Vagina (tissue), 2 donors: ENCODE measurements around the gene MEN1.

Source experiments
- POLR2A ChIP-seq, 2 donors: fragments of 450-650 bp; IDR thresholded peaks; one replicate each; pipeline ENCODE4 v1.6.1; 2017; ENCODE audit warnings: antibody characterized with exemption in 2 of 2, mild to moderate bottlenecking in 2 of 2, moderate library complexity in 2 of 2
- TF ChIP-seq, protein P1 (sequence below), 3 experiments: fragments of 450-650 bp in 2 of 3; fragments of 200-600 bp in 1 of 3; sonication (generic) in 1 of 3; IDR thresholded peaks; one replicate each; pipeline ENCODE4 v1.5.1; 2017 to 2019; ENCODE audit warnings: antibody characterized with exemption in 3 of 3, mild to moderate bottlenecking in 2 of 3, moderate library complexity in 2 of 3

DNA sequence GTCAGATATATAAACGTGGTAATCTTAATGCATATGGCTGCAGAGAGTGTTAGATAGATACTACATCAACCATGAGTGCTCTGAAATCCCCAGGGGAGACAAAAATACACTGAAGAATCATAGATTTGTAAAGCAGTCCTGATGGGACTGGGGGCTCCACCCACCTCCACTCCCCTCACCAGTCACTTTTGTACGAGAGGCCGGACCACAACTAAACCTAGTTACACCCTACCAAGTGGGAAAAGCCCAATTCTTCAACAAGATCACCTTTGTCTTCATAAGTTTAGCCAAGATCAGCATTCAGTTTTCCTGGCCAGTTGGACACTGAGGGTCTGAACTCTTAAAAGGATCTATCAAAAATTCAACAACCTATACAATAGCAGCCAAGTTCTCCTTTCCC is 33.5 kb downstream of the MEN1 start:
- TF ChIP-seq, protein P1, sequence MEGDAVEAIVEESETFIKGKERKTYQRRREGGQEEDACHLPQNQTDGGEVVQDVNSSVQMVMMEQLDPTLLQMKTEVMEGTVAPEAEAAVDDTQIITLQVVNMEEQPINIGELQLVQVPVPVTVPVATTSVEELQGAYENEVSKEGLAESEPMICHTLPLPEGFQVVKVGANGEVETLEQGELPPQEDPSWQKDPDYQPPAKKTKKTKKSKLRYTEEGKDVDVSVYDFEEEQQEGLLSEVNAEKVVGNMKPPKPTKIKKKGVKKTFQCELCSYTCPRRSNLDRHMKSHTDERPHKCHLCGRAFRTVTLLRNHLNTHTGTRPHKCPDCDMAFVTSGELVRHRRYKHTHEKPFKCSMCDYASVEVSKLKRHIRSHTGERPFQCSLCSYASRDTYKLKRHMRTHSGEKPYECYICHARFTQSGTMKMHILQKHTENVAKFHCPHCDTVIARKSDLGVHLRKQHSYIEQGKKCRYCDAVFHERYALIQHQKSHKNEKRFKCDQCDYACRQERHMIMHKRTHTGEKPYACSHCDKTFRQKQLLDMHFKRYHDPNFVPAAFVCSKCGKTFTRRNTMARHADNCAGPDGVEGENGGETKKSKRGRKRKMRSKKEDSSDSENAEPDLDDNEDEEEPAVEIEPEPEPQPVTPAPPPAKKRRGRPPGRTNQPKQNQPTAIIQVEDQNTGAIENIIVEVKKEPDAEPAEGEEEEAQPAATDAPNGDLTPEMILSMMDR (IDR thresholded peaks at IDR 0.05), result no peak
- TF ChIP-seq POLR2A (IDR thresholded peaks at IDR 0.05), result no peak
